DOHH2 (cell line): Measurements from ENCODE around the gene DCTN4.
"Not testable (repeated sequence)": the region's sequence is repeated elsewhere in the genome, so short reads cannot be mapped to it uniquely, and the experiment has no call there.

ENCODE experiments used
- H3F3A ChIP-seq: fragments of 200-600 bp; sonication (generic), shearing (Covaris generic); 2 replicates; pipeline ENCODE4 v1.6.0; 2016; ENCODE audit warnings: antibody characterized with exemption, mild to moderate bottlenecking; ENCODE audit not compliant: control insufficient read depth, insufficient read depth
- H3K27ac ChIP-seq: fragments of 200-600 bp; sonication (generic); 2 replicates; pipeline ENCODE4 v1.5.1; 2014; ENCODE audit warnings: low read depth, mild to moderate bottlenecking, low read length, moderate library complexity
- H3K27me3 ChIP-seq: fragments of 200-600 bp; sonication (generic); 2 replicates; pipeline ENCODE4 v1.6.1; 2014; ENCODE audit warnings: mild to moderate bottlenecking, low read length, mixed read lengths; ENCODE audit not compliant: control insufficient read depth
- H3K36me3 ChIP-seq: fragments of 200-600 bp; sonication (generic); 2 replicates; pipeline ENCODE4 v1.6.1; 2014; ENCODE audit warnings: mild to moderate bottlenecking, low read length, moderate library complexity, mixed read lengths; ENCODE audit not compliant: control insufficient read depth
- H3K4me1 ChIP-seq: fragments of 200-600 bp; sonication (generic); 2 replicates; pipeline ENCODE4 v1.6.1; 2014; ENCODE audit warnings: mild to moderate bottlenecking, low read length, mixed read lengths; ENCODE audit not compliant: control insufficient read depth
- H3K4me2 ChIP-seq: fragments of 200-600 bp; sonication (generic); 2 replicates; pipeline ENCODE4 v1.6.0; 2014; ENCODE audit warnings: mild to moderate bottlenecking, low read length, moderate library complexity
- H3K4me3 ChIP-seq: fragments of 200-600 bp; sonication (generic); 2 replicates; pipeline ENCODE4 v1.5.1; 2014; ENCODE audit warnings: mild to moderate bottlenecking, low read length, mixed read lengths
- H3K79me2 ChIP-seq: fragments of 200-600 bp; sonication (generic); 2 replicates; pipeline ENCODE4 v1.6.1; 2014; ENCODE audit warnings: mild to moderate bottlenecking, low read length, mixed read lengths; ENCODE audit not compliant: control insufficient read depth
- H3K9me2 ChIP-seq: fragments of 200-600 bp; sonication (generic); replicated peaks from 2 replicates; pipeline ENCODE4 v1.6.1; 2014; ENCODE audit warnings: mild to moderate bottlenecking, low read length, mixed read lengths; ENCODE audit not compliant: control insufficient read depth
- H3K9me3 ChIP-seq: fragments of 200-600 bp; sonication (generic); 2 replicates; pipeline ENCODE4 v1.6.1; 2014; ENCODE audit warnings: antibody characterized with exemption, low read length, mixed read lengths; ENCODE audit not compliant: control insufficient read depth, insufficient read depth
- H4K20me1 ChIP-seq: fragments of 200-600 bp; sonication (generic); 2 replicates; pipeline ENCODE4 v1.6.0; 2014; ENCODE audit warnings: low read depth, mild to moderate bottlenecking, antibody characterized with exemption, low read length, moderate library complexity; ENCODE audit not compliant: control insufficient read depth, insufficient read depth
- EZH2phosphoT487 ChIP-seq: fragments of 200-600 bp; sonication (generic); IDR thresholded peaks from 2 replicates; pipeline ENCODE4 v1.6.1; 2017; ENCODE audit warnings: borderline replicate concordance, mild to moderate bottlenecking, antibody characterized with exemption, low read length, moderate library complexity, mixed read lengths
- TF ChIP-seq, protein P1 (sequence below): fragments of 200-600 bp; sonication (generic); IDR thresholded peaks from one replicate; pipeline ENCODE4 v1.5.1; 2014; ENCODE audit warnings: antibody characterized with exemption, mild to moderate bottlenecking, low read depth, low read length; ENCODE audit not compliant: poor library complexity, severe bottlenecking

Gene DCTN4

DNA sequence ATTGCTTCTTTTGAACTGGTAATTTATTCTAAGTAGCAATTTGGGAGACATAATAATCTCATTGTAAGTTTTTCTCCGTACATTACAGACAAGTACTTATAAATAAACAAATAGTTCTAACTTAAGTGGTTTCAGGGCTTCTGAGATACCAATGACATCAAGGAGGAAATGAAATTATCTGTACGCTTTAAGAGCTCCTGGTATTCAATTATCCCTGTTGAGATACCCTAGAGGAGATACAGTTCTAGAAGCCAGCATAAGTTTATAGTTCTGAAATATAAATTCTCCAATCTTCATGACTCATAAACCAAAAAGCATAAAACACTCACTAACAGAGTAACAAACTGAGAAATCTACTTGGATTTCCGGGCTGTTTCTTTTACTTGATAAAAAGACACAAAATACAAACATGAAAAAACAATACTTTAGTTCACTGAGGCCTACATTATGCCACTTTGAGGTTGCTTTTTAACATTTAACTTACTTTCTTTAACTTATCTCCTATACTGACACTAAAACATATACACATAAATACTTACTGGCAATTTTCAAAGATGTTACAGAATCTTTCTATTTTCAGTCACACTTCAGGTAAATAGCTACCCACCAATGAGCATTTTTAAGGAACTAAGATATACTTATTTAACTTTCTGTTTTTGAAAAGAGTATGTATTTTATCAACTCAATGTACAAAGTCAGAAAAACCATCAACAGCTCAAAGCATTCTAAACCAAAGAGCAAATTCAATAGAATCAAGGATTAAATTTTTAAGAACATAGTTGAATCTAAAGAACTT lies 7.5 kb downstream of the DCTN4 start:
- TF ChIP-seq, protein P1, sequence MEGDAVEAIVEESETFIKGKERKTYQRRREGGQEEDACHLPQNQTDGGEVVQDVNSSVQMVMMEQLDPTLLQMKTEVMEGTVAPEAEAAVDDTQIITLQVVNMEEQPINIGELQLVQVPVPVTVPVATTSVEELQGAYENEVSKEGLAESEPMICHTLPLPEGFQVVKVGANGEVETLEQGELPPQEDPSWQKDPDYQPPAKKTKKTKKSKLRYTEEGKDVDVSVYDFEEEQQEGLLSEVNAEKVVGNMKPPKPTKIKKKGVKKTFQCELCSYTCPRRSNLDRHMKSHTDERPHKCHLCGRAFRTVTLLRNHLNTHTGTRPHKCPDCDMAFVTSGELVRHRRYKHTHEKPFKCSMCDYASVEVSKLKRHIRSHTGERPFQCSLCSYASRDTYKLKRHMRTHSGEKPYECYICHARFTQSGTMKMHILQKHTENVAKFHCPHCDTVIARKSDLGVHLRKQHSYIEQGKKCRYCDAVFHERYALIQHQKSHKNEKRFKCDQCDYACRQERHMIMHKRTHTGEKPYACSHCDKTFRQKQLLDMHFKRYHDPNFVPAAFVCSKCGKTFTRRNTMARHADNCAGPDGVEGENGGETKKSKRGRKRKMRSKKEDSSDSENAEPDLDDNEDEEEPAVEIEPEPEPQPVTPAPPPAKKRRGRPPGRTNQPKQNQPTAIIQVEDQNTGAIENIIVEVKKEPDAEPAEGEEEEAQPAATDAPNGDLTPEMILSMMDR = no peak
- TF ChIP-seq EZH2phosphoT487 = no peak
- Histone ChIP-seq H3K27me3 (no peaks in the 10 kb centered on the region), H3K9me2 (no peaks in the 10 kb centered on the region), H3K9me3 (no peaks in the 10 kb centered on the region), H4K20me1 (no peaks in the 10 kb centered on the region), H3F3A (no peaks in the 10 kb centered on the region), H3K4me2 (no peak overlapping the region), H3K27ac (no peak overlapping the region), H3K4me1 (peaks cover 9% of the 10 kb centered on the region), H3K4me3 (no peak overlapping the region), H3K36me3 (peaks cover 74% of the 10 kb centered on the region), H3K79me2 (peaks cover 43% of the 10 kb centered on the region)

DNA sequence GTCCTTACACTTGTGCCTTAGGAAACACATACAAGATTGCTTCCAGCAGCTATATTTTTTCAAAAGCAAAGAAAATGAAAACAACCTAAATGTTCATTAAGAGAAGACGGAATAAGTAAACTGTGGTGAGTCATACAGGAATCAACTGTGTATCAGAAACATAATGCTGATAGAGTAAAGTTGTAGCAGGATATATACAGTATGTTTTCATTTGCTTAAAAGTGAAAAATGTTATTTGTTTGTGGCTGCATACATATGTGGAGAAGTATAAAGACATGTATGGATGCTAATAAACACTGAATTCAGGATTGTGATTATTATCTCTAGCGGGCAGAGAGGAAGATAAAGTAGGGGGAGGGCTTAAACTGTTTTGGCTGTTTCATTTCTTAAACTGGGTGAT lies 8.3 kb downstream of the DCTN4 start:
- Histone ChIP-seq H3K4me1 (peaks cover 9% of the 10 kb centered on the region), H3K27me3 (no peaks in the 10 kb centered on the region), H3K36me3 (peaks cover 66% of the 10 kb centered on the region), H3K9me2 (no peaks in the 10 kb centered on the region), H3K79me2 (peaks cover 38% of the 10 kb centered on the region), H3F3A (no peaks in the 10 kb centered on the region), H4K20me1 (no peaks in the 10 kb centered on the region), H3K9me3 (no peaks in the 10 kb centered on the region), H3K4me3 (no peak overlapping the region), H3K4me2 (no peak overlapping the region), H3K27ac (no peak overlapping the region)
- TF ChIP-seq, protein P1 = no peak
- TF ChIP-seq EZH2phosphoT487 = no peak

DNA sequence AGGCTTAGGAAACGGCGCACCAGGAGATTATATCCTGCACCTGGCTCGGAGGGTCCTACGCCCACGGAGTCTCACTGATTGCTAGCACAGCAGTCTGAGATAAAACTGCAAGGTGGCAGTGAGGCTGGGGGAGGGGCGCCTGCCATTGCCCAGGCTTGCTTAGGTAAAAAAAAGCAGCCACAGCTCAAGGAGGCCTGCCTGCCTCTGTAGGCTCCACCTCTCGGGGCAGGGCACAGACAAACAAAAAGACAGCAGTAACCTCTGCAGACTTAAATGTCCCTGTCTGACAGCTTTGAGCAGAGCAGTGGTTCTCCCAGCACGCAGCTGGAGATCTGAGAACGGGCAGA lies 15.7 kb downstream of the DCTN4 start:
- H3K79me2 ChIP-seq = peaks cover 19% of the 10 kb centered on the region
- H3K9me3 ChIP-seq, H3K4me3 ChIP-seq, H3K4me2 ChIP-seq, H3F3A ChIP-seq, H3K4me1 ChIP-seq, H4K20me1 ChIP-seq, H3K9me2 ChIP-seq, H3K27ac ChIP-seq, H3K27me3 ChIP-seq: not testable (repeated sequence)
- peaks cover 16% of the 10 kb centered on the region for H3K36me3 ChIP-seq

DNA sequence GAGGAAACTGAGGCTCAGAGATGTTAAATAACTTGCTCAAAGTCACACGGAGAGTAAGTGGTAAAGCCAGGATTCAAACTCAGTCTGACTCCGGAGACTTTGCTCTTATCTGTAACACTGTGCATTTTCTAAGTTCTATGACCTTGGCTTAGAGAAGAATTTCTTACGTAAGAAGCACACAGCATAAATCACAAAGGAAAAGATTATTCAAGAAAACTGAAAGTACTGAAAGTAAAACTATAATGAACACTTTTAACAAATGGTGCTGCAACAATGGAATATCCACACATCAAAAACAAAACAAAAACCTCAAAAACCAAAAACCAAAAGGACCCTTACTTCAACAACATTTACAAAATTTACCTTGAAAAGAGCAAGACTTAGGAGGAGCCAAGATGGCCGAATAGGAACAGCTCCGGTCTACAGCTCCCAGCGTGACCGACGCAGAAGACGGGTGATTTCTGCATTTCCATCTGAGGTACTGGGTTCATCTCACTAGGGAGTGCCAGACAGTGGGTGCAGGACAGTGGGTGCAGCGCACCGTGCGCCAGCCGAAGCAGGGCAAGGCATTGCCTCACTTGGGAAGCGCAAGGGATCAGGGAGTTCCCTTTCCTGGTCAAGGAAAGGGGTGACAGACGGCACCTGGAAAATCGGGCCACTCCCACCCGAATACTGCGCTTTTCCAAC lies 16.2 kb downstream of the DCTN4 start:
- not testable (repeated sequence) for H3K9me2 ChIP-seq, H3K4me2 ChIP-seq, H3K9me3 ChIP-seq, H3K27me3 ChIP-seq, H3K4me1 ChIP-seq, H3K27ac ChIP-seq, H4K20me1 ChIP-seq, H3F3A ChIP-seq, H3K4me3 ChIP-seq
- H3K79me2 ChIP-seq = peaks cover 24% of the 10 kb centered on the region
- H3K36me3 ChIP-seq = peaks cover 17% of the 10 kb centered on the region
